Measurements from ENCODE around the gene PCGF2. TPM values are rescaled to one million over a fixed set of nuclear protein-coding genes. Genes with fewer than 3 reads are reported as not detected.
A peak's percentile ranks its signal among the peaks of the same experiment; 100 is the strongest.

The PCGF2 gene
- total RNA-seq, 1 donor from 2014 or later, result 2.3 TPM

- DNase-seq (ENCODE audit: low read depth), result no peak
These were observed 28.0 kb downstream of the PCGF2 start for GRCh38 chr17:38719943-38720641.

DNA sequence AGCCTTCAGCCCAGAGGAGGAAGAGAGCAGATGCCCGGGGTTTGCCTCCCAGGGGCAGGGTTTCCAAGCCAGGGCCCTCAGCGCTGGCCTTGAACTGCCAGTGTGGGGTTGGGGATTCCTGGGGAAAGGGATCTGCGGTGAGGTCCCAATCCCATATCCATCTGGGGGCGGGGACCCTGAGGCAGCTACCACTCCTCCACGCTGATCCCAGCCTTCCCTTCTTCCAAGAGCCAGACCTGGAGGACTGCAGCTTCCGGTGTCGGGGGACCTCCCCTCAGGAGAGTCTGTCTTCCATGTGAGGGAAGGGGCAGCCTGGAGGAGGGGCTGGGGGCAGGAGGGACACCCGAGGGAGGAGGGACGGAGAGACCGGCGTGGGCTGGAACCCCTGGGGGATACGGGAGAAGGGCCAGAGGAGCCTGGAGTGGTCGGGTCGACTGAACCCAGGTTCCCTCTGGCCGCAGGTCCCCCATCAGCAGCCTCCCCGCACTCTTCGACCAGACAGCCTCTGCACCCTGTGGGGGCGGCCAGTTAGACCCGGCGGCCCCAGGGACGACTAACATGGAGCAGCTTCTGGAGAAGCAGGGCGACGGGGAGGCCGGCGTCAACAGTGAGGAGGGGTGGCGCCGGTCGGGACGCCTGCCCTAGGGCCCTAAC, 28.7 kb downstream of the PCGF2 start:
- no peak for DNase-seq (ENCODE audit: low read depth)

GRCh38 chr17:38717139-38717745, 30.9 kb downstream of the PCGF2 start:
- no peak for DNase-seq (ENCODE audit: low read depth)

DNA sequence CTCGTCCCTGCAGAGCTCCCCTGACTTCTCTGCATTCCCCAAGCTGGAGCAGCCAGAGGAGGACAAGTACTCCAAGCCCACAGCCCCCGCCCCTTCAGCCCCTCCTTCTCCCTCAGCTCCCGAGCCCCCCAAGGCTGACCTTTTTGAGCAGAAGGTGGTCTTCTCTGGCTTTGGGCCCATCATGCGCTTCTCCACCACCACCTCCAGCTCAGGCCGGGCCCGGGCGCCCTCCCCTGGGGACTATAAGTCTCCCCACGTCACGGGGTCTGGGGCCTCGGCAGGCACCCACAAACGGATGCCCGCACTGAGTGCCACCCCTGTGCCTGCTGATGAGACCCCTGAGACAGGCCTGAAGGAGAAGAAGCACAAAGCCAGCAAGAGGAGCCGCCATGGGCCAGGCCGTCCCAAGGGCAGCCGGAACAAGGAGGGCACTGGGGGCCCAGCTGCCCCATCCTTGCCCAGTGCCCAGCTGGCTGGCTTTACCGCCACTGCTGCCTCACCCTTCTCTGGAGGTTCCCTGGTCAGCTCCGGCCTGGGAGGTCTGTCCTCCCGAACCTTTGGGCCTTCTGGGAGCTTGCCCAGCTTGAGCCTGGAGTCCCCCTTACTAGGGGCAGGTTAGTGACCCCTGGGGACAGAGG, 31.6 kb downstream of the PCGF2 start:
- no peak for DNase-seq (ENCODE audit: low read depth)

DNA sequence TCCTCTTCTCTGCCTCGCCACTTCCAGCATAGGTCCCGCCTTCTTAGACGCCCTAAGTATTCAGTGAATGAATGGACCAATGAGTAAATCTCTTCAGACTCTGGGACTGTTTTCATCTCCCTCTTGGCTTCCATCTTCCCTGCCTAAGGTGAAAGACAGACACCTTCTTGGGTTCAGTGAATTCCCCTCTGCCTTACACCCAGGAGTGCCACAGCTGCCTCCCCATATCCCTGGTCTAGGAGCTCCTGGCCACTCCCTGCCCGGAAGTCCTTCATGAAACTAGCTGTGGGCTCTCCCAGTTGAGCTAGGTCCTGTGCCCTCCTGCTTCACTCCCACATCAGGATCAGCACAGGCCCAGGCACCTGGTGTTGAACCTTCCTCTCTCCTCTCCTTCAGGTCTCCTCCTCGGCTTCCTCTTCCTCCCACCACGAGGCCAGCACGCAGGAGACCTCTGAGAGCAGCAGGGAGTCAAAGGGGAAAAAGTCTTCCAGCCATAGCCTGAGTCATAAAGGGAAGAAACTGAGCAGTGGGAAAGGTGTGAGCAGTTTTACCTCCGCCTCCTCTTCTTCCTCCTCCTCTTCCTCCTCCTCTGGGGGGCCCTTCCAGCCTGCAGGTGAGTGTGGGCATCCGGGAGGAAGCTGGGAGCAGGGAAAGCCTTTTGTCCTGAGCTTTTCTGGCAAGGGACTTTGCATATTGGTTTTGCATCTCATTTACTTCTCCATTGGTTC, 32.8 kb downstream of the PCGF2 start:
- DNase-seq (ENCODE audit: low read depth), result no peak

DNA sequence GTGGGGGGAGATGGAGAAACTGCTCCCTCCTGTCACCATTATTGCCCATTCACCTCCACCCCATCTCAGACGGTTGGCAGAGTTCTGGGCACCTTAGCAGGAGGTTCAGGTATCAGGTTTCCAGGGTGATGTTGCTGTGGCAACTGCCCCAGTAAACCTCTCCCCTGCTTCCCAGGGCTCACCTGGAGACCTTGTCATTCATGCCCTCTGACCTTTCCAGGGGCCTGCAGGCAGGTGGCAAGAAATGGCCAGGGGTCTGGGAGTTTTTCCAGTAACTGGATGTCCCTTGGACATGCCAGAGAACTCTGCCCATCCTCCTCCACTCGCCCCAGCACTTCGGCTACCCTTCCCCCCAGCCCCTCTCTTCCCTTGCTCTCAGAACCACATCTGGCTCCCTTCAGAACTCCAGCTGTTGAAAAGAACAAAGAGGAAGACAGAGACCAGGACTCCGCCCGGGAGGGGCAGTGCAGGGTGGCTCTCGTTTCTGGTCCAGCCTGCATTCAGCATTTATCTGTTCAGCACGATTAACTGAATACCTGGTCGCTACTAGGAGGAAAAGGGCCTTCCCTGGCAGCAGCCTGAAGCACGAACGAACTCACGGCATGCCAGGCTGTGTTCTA, 34.6 kb downstream of the PCGF2 start:
- no peak for DNase-seq (ENCODE audit: low read depth)

GRCh38 chr17:38712593-38712992, 35.5 kb downstream of the PCGF2 start:
- DNase-seq (ENCODE audit: low read depth), result no peak

DNA sequence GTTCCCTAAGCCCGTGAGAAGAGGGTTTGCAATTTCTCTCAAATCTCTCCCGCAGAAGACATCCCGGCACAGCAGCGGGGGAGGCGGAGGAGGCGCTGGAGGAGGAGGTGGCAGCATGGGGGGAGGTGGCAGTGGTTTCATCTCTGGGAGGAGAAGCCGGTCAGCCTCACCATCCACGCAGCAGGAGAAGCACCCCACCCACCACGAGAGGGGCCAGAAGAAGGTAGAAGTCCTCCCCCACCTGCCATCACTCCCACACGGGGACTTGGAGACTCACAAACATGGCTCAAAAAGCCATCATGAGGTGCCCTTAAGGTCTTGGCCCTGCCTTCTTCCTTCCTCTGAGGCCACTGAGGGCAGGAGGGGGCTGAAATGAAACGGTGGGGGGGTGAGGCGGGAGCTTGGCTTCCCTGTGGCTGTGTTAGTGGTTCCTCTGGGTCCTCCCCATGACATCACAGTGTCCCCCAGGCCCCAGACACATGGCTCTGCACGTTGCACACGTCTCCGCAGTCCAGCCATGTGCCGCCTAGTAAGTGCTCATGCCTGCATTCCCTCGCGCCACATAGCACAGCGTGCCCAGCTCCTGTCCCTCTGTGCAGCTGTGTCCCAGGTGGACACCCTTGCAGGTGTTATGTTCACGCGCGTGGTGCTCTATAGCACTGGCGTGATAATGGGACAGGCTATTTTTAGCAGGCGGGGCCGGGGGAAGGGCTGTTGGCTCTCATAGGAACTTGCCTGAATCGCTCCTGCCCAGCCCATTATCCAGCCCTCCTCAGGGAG, 36.2 kb downstream of the PCGF2 start:
- DNase-seq (ENCODE audit: low read depth), result no peak

DNA sequence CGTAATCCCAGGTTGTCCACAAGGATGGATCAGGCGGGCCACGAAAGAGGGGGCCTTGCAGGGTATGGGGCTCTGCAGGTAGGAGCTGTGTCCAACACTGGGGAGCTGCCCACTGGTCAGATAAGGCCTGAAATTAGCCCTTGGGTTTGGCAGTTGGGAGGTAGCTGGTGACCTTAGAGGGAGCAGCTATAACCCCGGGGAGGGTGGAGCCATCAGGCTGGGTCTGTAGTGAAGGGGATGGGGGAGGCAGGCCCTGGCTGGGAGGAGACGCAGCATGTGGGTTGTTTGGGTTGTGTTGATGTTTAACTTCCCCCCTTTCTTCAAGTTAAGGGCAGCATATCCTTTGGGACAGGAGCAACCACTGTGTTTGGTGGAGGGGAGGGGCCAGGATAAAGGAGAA, 37.2 kb downstream of the PCGF2 start:
- DNase-seq (ENCODE audit: low read depth), result no peak

GRCh38 chr17:38710604-38710962, 37.6 kb downstream of the PCGF2 start:
- peak; percentile 41 for DNase-seq (ENCODE audit: low read depth)

DNA sequence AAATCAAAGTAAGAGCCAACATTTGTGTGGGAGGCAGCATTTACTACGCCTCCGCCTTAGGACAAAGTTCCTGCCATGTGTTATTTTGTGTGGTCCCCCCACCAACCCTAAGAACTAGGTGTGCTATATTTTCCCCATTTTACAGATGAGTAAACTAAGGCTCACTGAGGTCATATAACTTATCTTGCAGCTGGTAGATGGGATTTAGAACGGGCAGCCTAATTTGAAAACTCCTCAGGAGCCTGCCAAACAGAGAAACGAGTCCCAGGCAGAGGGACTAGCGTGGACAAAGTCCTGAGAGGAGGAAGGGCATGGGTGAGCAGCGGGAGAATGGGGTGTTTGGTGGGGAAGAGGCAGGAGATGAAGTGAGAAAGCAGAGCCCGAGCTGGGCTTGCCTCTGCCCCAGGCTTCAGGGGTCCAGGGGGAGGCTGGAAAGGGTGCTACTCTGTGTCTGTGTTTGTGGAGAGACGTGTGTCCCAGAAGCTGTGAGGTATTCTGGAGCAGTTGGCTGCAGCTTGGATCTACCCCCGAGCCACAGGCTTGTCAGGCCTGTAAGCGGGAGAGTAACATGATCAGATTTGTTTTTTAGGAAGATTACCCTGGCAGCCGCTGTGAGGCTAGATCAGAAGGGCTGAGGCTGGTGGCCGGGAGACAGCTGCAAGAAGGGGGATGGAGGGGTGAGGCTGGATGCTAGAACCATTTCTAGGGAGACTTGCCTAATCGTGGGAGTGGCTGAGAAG, 38.1 kb downstream of the PCGF2 start:
- DNase-seq (ENCODE audit: low read depth), result peak; percentile 97

GRCh38 chr17:38709104-38709820, 38.9 kb downstream of the PCGF2 start:
- peak; percentile 67 for DNase-seq (ENCODE audit: low read depth)

DNA sequence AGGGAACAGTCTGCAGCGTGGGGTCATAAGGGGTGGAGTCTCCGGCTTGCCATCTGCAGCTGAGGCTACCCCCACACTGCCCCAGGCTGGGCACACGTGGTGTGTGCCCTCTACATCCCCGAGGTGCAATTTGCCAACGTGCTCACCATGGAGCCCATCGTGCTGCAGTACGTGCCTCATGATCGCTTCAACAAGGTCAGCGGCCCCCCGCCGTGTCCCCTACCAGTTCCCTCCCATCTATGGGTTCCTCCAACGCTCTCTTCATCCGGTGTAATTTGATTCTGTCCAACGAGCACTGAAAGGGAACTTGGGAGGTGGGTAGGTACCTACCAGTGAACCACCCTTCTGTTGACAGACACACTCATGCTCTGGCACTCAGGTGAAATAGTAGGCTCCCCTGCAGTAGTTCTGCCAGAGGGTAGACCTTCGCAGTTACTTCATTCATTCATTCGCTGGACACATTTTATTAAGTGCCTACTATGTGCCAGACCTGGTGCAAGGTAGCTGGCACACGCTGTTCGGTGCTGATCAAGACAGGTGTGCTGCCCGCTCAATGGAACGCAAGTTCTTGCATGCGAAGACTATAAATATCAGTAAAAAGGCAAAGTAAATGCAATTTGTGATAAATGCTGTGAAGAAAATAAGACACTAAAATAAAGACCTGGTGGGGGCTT, 40.3 kb downstream of the PCGF2 start:
- no peak for DNase-seq (ENCODE audit: low read depth)

- DNase-seq (ENCODE audit: low read depth), result no peak
These were observed 41.5 kb downstream of the PCGF2 start for GRCh38 chr17:38706505-38707216.

DNA sequence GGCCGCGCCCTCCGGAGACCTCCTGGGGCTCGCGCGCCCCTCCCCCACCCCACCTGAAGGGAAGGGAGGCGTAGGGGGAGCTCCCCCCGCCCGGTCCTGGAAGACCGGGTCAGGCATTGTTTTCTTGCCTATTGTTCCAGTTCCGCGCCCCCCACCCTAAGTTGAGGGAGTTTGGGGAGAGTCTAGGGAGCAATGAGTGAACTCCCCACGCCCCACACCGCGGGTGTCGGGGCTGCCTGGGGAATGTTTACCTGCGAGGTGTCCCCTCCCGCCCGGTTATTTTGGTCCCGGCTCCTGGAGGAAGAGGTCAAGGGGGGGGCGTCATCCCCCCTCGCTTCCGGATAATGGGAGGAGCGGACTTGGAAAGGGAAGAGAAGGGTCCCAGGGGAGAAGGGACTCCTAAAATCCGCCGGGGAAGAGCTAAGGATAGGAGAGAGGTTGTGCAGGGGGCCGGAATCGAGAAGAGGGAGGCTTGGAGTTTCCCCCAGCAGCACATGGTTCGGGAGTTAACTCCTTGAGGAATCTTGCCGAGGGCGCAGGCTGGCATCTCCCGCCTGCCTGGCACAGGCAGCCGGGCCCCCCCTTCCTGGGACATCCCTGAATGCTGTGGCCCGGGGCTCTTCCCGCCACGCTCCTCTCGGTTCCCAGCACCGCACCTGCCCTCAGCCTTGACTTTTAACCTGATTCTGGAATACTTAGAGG, 42.2 kb downstream of the PCGF2 start:
- peak; percentile 47 for DNase-seq (ENCODE audit: low read depth)

DNA sequence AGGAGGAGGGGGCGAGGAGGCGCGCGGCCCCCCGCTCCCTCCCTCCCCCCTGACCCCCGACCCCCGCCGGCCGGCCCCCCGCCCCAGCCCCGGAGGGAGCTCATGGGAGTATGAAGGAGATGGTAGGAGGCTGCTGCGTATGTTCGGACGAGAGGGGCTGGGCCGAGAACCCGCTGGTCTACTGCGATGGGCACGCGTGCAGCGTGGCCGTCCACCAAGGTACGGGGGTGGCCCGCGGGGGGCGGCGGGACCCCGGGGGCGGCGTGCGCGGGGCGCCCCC, 42.7 kb downstream of the PCGF2 start:
- DNase-seq (ENCODE audit: low read depth), result no peak

Measured in myocyte (in vitro differentiated cells).